ENCODE results near the gene ARMH3.

Gene ARMH3

GRCh38 chr10:101838416-101838970, 217.5 kb downstream of the ARMH3 start:
- no peak for DNase-seq

DNA sequence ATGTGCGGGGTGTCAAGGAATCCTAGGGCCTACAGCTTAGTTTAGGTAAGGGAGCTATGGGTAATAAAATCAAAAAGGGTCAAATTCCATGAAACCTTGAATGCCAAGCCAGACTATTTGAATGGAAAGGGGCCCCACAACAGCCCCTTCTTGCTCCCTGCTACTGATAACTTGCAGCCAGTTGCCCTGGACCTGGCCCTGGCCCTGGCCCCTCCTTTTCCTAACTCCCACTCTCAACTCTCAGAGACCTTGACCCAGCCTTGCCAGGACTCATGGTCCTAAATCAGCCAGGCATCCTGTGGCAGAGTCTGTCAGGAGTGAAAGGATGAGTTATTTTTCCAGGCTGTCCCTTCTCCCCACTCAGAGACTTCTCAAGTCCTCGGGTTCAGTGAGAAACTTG, 218.2 kb downstream of the ARMH3 start:
- DNase-seq, result no peak

DNA sequence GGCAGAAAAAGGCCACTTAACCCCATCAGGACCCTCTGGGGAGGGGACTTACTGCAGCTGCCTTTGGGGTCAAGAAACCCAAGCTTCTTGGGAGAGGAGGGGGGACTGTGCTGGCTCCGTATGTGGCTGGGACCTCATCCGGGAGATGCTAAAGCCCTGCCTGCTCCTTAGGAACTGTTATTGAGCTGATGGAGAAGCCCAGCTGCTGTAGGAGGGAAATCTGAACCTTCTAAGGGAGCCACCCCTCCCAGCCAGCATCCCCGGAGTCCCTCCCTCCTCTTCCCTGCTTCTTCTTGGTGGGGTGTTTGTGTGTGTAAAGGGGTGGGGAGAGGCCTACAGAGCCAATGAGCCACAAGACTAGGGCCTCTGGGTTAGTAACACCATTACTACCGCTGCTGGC, 220.6 kb downstream of the ARMH3 start:
- no peak for DNase-seq

DNA sequence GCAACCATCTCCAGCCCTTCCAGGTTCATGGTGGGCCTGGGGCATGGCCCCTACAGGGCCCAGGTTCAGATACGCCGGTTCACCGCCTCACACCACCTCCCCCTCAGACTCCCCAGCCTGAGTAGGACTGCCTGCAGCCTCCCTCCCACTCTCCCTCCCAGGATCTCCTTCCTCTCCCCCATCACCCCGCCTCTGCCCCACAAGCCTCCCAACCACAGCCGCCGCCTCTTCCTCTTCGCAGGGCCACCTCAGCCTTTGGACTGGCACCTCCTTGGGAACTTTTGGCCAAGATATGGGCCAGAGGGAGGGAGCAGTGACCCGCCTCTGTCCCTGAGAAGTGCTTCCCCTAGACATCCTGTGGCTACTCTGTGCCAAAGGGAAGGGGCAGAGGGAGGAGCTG, 221.6 kb downstream of the ARMH3 start:
- DNase-seq, result no peak

DNA sequence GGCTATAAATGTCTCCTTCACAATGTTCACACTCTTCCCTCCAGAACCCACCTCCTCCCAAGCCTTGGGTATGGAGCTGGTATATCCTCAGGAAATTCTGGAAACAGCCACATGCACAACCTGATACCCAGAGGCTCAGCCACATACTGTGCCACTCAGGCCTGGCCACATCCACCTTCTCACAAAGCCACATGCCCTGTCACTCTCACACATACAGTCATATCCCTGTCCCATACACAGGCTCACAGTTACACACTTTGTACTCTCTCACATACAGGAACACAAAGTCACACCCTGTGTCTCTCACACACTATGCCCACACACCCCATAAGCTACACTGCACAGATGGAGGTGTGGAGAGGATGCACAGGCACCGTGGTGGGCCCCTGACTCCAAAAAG, 222.5 kb downstream of the ARMH3 start:
- DNase-seq, result no peak

DNA sequence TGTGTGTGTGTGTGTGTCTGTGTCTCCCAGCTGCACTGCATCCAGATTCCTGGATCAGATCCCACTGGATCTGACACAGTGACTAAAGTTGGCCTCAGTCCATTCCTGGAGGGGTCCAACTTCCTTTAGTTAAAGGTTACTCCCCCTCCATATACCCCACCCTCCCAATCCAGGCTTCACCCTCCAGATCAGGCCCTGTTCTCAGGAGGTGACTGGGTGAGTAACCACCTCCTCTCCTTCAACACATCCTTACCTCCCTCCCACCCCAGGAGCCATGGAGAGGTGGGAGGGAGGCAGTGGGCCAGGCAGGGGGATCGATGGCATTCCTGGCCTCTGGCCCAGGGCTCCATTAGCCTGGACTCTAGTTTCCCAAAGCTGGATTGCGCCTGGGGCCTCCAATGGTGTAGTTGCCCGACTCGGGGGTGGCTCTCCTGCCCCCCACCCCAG, 223.6 kb downstream of the ARMH3 start:
- no peak for DNase-seq

DNA sequence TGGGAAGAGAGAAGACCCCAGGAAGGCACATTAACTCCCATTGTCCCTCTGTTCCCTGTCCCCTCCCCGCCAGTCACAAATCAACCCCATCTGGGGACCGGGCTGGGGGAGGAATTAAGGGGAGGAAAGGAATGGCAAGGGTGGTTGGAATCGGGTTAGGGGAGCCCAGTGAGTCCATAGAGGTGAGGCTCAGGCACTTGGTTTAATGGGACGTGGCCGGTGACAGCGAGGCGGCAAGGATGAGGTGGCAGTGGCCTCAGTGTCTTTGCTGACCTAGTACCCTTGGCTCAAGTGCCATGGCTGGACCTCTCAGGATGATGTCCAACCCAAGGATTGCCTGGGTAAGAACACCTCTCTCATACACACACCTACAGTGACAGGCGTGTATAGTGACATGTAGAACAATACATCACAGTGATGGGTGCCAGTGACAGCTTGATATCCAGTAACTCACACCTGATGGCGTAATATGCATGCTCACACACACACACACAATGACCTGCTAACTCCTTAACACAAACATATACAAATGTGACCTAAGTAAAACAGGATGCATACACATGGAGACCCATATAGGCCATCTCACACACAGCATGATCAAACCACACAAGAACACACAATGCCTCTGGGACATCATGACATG, 224.7 kb downstream of the ARMH3 start:
- DNase-seq, result no peak

DNA sequence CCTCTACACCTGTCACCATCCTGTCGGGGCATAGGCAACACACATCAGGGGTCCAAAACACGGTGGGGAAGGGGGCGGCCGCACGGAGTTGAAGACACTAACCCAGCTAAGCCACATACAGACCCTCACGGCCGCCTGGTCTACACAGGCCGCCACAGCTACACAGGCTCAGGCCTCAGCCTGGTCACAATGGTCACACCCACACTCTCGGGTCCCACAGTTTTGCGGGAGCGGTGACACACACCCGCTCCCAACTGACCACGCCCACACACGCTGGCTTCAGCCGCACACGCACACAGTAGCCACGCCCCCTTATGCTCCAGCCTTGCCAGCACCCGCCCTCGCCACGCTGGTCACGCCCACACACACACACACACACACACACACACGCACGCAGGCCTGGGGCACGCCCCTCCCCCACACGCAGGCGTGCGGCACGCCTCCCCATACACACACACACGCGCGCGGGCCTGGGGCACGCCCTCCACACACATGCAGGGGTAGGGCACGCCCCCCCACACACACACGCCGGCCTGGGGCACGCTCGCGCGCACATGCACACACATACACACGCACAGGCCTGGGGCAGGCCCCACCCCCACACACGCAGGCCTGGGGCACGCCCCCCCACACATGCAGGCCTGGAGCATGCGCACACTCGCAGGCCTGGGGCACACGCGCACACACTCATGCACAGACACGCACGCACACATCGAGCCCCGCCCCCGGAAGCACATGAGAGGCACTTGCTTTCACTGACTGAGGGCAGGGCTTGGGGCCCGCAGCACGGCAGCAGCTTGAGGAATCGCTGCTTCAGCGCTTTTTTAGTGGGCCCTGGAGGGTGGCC, 225.4 kb downstream of the ARMH3 start:
- DNase-seq, result peak in 48 of 56 donors; percentile 23 to 94 (median 62)

DNA sequence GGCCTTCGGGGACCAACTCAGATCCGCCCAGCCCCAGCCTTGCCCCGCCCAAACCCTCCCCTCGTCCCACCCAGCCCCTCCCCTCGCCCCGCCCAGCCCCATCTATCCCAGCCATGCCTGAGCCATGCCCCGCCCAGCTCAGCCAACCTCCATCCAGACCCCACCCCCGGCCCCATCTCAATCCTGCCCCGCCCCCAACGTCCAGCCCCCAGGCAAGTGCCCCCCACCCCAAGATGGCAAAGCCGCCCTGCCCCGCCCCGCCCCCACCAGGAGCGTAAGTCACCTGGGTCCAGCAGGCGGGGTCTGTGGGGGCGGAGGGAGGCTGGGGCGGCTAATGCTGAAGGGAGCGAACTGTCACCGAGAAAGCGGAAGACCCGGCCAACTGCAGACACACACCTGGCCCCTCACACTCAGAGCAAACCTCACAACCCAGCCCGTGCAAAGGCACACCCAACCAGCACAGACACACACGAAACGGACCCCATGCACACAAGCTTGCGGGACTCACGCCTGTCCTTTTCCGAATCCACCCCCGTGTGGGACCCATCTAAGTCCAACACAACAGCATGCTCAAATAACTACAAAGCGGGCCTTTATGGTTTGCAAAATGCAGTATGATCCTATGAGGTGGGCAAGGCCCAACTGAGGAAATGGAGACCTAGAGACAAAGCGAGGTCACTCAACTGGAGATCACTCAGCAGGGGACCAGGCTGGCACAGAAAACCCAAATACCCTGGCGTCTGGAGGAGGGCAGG, 226.2 kb downstream of the ARMH3 start:
- DNase-seq, result peak in 5 of 56 donors; percentile 12 to 33 (median 14)

DNA sequence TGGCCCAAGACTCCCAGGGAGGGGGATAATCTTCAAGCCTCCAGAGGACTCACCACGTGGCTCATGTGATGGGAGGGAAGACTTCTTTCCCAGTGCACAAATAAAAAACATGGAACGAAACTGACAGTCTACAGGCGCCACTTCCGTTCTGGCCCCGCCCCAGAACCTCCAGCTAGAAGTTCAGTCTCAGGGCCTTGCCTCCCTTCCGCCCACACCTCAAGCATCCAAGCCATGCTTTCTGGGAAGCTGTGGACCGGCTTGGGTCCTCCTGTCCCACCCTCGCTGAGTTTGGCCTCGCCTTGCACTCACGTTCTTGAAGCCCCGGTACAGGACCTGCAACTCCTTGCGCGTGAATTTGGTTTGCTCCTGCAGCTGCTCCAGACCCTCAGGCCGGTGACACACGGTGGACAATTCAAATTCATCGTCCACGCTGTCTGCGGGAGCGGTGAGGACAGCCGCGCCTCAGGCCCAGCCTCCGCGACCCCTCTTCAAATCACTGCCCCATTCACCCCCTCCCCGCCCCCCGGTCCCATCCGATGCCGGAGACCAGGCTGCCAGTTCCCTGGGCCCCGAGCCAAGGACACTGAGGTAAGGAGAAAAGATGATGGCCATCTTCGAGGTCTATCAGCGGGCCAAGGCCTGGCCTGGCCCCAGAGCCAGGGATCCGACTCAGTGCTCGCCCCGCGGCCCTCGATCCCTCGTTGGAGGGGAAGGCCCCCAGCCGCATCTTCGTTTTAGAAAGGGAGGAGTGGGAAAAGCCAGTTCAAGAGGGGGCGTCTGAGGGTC, 227.0 kb downstream of the ARMH3 start:
- no peak for DNase-seq

- DNase-seq, result no peak
Observed at GRCh38 chr10:101827919-101828600, 227.9 kb downstream of the ARMH3 start.

DNA sequence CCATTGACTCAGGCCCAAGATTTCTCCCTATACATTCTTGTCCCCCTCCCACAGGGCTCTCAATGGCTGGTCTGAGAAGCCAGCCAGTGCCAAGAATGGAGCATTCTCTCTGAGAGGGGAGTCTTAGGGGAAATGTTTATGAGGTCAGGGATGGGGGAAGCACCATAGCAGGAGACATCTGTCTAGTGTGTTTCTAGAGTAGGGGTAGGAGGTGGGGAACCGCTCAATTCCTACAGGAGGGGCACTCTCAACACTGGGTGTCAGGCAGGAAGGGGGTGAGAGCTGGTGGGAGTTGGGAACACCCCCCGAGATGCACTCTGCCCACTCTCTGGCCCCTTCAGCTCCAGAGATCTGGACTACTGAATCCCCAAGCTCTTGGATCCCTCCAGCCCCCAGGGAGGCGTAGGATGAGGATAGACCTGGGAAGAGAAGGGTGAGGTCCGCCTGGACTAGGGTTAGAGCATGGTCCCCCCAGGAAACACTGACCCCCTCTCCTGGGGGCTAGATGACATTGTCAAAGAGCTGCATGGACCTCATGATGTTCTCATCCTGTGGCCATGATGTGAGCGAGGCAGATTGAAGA, 229.0 kb downstream of the ARMH3 start:
- DNase-seq, result no peak

DNA sequence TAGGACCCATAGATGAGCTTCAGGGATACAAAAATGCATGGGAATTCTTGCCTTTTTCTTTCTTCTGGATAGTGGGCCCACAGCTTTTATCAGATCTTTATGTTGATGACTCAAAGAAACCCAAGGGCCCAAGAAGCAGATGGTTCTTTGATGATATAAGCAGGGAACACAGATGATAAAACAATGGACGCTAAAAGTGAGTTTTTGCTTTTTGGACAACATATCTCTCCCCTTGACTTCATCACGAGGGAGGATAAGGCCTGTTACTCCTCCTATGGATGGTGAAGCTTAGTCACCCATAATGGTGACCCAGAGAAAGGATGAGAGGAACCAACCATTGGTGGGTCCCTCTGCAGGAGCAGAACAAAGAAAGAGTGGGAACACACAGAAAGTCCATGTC, 231.2 kb downstream of the ARMH3 start:
- no peak for DNase-seq

DNA sequence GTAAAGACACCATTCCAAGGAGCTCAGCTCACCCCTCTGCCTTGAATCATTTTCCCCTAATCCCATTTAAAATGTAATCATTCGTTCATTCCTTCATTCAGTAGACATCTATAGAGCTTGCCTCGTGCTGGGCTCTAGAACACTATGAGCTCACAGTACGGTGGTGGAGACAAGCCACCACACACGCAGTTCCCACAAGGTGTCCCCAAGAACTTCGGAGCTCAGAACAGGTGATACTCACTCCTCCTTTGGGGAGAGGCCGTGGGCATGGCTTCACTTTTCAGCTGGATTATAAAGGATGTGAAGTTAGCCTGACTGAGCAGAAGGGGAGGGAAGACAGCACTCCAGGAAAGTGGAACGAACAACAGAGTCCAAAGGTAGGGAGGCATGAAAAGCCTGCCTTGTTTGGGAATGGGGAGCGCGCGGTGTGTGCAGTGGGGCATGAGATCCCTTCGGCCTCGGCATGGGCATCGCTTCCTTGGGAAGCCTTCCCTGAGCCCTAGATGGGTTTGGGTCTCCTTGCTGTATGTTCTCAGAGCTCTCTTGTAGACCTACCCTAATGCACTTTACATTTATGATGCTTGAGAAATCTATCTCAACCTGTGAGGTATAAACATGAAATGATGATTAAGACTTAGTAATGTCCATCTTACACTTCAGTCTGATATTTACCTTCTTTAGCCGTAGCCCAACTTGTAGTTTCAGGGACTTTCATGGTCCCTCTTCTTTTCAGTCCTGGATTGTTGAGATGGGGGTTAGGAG, 236.9 kb downstream of the ARMH3 start:
- peak in 9 of 56 donors; percentile 33 to 80 (median 57) for DNase-seq

GRCh38 chr10:101818119-101818871, 237.7 kb downstream of the ARMH3 start, which contains the start of gene OGA:
OGA (minus strand) TSS chr10:101818444; CDS start chr10:101818022, 422 bp downstream.
- DNase-seq, result peak; percentile 87 to 100 (median 97)

DNA sequence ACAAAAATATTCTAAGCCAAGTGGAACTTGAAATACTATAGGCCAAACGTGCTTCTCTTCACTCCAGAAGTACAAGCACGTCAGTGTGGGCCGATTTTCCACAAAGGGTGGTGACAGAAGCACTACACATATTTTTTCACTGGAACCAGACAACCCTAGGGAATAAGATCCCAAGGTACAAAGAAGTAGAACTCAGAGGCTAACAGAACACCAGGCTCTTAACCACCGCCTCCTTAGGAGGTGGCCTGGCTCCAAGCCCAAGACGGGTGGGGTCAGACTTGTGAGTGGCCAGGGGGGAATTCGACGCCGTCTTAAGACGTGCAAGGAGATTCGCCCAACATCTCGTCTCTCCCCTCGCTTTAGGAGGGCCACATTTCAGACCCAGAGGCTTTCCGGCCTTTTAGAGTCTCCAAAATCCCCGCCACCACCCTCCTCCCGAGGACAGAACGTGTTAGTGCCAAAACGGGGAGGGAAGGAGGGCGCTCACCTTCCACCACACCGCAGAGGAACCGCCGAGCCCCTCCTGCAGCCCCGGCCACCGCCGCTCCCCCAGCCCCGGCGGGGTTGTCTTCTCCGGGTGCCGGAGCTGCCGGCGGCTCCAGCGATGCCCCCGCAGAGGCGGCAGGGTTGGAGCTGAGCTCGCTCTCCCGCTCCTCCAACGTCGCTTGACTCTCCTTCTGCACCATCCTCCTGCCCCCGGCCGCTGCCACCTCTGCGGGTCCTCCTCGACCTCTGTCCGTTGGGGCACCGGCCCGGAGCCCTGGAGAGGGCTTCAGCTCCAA, 238.4 kb downstream of the ARMH3 start:
- peak in 37 of 56 donors; percentile 22 to 76 (median 54) for DNase-seq

DNA sequence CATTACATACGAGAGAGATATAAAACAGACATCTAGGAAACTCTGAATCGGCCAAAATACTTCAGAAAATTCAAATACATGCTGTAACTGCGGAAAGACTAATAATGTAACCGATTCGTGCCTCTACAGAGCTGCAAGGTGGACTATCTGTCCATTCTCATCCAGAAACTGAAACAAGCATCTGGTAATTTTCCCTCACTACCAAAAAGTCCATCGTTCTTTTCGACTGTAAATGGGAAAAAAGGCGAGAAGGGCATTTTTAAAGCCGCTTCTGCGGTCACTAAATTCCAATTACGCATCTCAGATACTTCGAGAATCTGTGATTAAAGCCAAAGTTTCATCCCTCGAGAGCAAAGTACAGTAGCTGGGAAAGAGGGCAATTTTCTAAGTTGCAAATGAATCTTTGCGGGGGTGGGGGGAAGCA, 239.0 kb downstream of the ARMH3 start:
- DNase-seq, result no peak
